Activated naive CD8-positive, alpha-beta T cell treated with anti-CD3 and anti-CD28 coated beads for 36 hours (primary cell): ENCODE results near the gene TNIK. TPM values are rescaled to one million over a fixed set of nuclear protein-coding genes. Genes with fewer than 3 reads are reported as not detected.

Experiments
- DNase-seq: peaks from one replicate; pipeline ENCODE4 v3.0.0; 2021
- H3K27ac Mint-ChIP-seq: one replicate; pipeline ENCODE4 v1.8.0; 2022; ENCODE audit warnings: mild to moderate bottlenecking, moderate library complexity, mixed read lengths
- H3K27me3 Mint-ChIP-seq: one replicate; pipeline ENCODE4 v1.8.0; 2022; ENCODE audit warnings: mild to moderate bottlenecking, mixed read lengths
- H3K36me3 Mint-ChIP-seq: one replicate; pipeline ENCODE4 v1.8.0; 2021; ENCODE audit warnings: mild to moderate bottlenecking, mixed read lengths
- H3K4me1 Mint-ChIP-seq: one replicate; pipeline ENCODE4 v1.8.0; 2021; ENCODE audit warnings: mixed read lengths
- H3K4me3 Mint-ChIP-seq: one replicate; pipeline ENCODE4 v1.8.0; 2022; ENCODE audit warnings: mild to moderate bottlenecking, moderate library complexity, mixed read lengths
- H3K9me3 Mint-ChIP-seq: one replicate; pipeline ENCODE4 v1.8.0; 2022; ENCODE audit warnings: mixed read lengths
- total RNA-seq, 2 experiments: library from RNA; stranded (reverse); gene quantifications; one replicate each; pipeline ENCODE4 v1.2.3, GENCODE V29; 2021

The TNIK gene
- total RNA-seq, 2 experiments from 2014 or later: 21.3 to 24.6 TPM

- no peak overlapping the region for H3K27ac Mint-ChIP-seq
- no peaks in the 10 kb centered on the region for H3K27me3 Mint-ChIP-seq
- H3K4me1 Mint-ChIP-seq: no peaks in the 10 kb centered on the region
- no peak for DNase-seq
- peaks cover 12% of the 10 kb centered on the region for H3K36me3 Mint-ChIP-seq
- no peaks in the 10 kb centered on the region for H3K9me3 Mint-ChIP-seq
- H3K4me3 Mint-ChIP-seq: no peak overlapping the region
Measured at GRCh38 chr3:171155122-171155700, 305.0 kb downstream of the TNIK start.

- no peaks in the 10 kb centered on the region for H3K27me3 Mint-ChIP-seq
- no peak for DNase-seq
- H3K9me3 Mint-ChIP-seq: no peaks in the 10 kb centered on the region
- H3K4me3 Mint-ChIP-seq: no peak overlapping the region
- H3K4me1 Mint-ChIP-seq: no peaks in the 10 kb centered on the region
- peaks cover 6% of the 10 kb centered on the region for H3K36me3 Mint-ChIP-seq
- no peak overlapping the region for H3K27ac Mint-ChIP-seq
Measured at GRCh38 chr3:171150945-171151344, 309.3 kb downstream of the TNIK start.

GRCh38 chr3:171149526-171150116, 310.6 kb downstream of the TNIK start:
- Mint-ChIP-seq H3K36me3 (peaks cover 2% of the 10 kb centered on the region), H3K4me3 (no peak overlapping the region), H3K4me1 (no peaks in the 10 kb centered on the region), H3K27me3 (no peaks in the 10 kb centered on the region), H3K9me3 (no peaks in the 10 kb centered on the region), H3K27ac (no peak overlapping the region)
- no peak for DNase-seq

- H3K27me3 Mint-ChIP-seq: no peaks in the 10 kb centered on the region
- peaks cover 9% of the 10 kb centered on the region for H3K36me3 Mint-ChIP-seq
- DNase-seq: no peak
- no peaks in the 10 kb centered on the region for H3K4me1 Mint-ChIP-seq
- H3K9me3 Mint-ChIP-seq: no peaks in the 10 kb centered on the region
- no peak overlapping the region for H3K4me3 Mint-ChIP-seq
- H3K27ac Mint-ChIP-seq: no peak overlapping the region
Measured at GRCh38 chr3:171145798-171146197, 314.4 kb downstream of the TNIK start.

GRCh38 chr3:171142985-171143384, 317.2 kb downstream of the TNIK start:
- Mint-ChIP-seq H3K4me3 (no peak overlapping the region), H3K9me3 (no peaks in the 10 kb centered on the region), H3K27ac (no peak overlapping the region), H3K27me3 (no peaks in the 10 kb centered on the region), H3K4me1 (no peaks in the 10 kb centered on the region), H3K36me3 (peaks cover 10% of the 10 kb centered on the region)
- no peak for DNase-seq

- Mint-ChIP-seq H3K27ac (no peak overlapping the region), H3K4me3 (no peak overlapping the region), H3K4me1 (no peaks in the 10 kb centered on the region)
Measured at GRCh38 chr3:171140246-171140645, 320.0 kb downstream of the TNIK start.

GRCh38 chr3:171138027-171138426, 322.2 kb downstream of the TNIK start:
- Mint-ChIP-seq H3K27ac (no peak overlapping the region), H3K36me3 (peaks cover 21% of the 10 kb centered on the region), H3K4me3 (no peak overlapping the region), H3K9me3 (no peaks in the 10 kb centered on the region), H3K27me3 (no peaks in the 10 kb centered on the region), H3K4me1 (no peaks in the 10 kb centered on the region)
- DNase-seq: no peak

More at GRCh38 chr3:171140246-171140645, 320.0 kb downstream of the TNIK start:
- Mint-ChIP-seq H3K36me3 (peaks cover 19% of the 10 kb centered on the region), H3K27me3 (no peaks in the 10 kb centered on the region), H3K9me3 (no peaks in the 10 kb centered on the region)
- DNase-seq: no peak

GRCh38 chr3:171135549-171135948, 324.7 kb downstream of the TNIK start:
- Mint-ChIP-seq H3K4me3 (no peak overlapping the region), H3K4me1 (no peaks in the 10 kb centered on the region), H3K27ac (no peak overlapping the region), H3K27me3 (no peaks in the 10 kb centered on the region), H3K9me3 (no peaks in the 10 kb centered on the region), H3K36me3 (peaks cover 14% of the 10 kb centered on the region)
- DNase-seq: no peak

- DNase-seq: no peak
- Mint-ChIP-seq H3K36me3 (peaks cover 14% of the 10 kb centered on the region), H3K4me1 (no peaks in the 10 kb centered on the region), H3K27me3 (no peaks in the 10 kb centered on the region), H3K9me3 (no peaks in the 10 kb centered on the region), H3K4me3 (no peak overlapping the region), H3K27ac (no peak overlapping the region)
Measured at GRCh38 chr3:171133796-171134569, 326.2 kb downstream of the TNIK start.

- Mint-ChIP-seq H3K4me3 (no peak overlapping the region), H3K27me3 (no peaks in the 10 kb centered on the region), H3K36me3 (peaks cover 17% of the 10 kb centered on the region), H3K27ac (no peak overlapping the region), H3K9me3 (no peaks in the 10 kb centered on the region), H3K4me1 (no peaks in the 10 kb centered on the region)
- DNase-seq: no peak
Measured at GRCh38 chr3:171133337-171133736, 326.9 kb downstream of the TNIK start.

GRCh38 chr3:171132873-171133272, 327.3 kb downstream of the TNIK start:
- Mint-ChIP-seq H3K27me3 (no peaks in the 10 kb centered on the region), H3K36me3 (peaks cover 13% of the 10 kb centered on the region)

GRCh38 chr3:171129827-171130226, 330.4 kb downstream of the TNIK start:
- Mint-ChIP-seq H3K27ac (no peak overlapping the region), H3K36me3 (peaks cover 10% of the 10 kb centered on the region), H3K4me3 (no peak overlapping the region), H3K27me3 (no peaks in the 10 kb centered on the region), H3K4me1 (no peaks in the 10 kb centered on the region), H3K9me3 (no peaks in the 10 kb centered on the region)
- no peak for DNase-seq

More at GRCh38 chr3:171132873-171133272, 327.3 kb downstream of the TNIK start:
- Mint-ChIP-seq H3K4me1 (no peaks in the 10 kb centered on the region), H3K4me3 (no peak overlapping the region), H3K27ac (no peak overlapping the region), H3K9me3 (no peaks in the 10 kb centered on the region)
- DNase-seq: no peak

GRCh38 chr3:171127611-171128010, 332.6 kb downstream of the TNIK start:
- H3K9me3 Mint-ChIP-seq: no peaks in the 10 kb centered on the region
- H3K4me1 Mint-ChIP-seq: no peaks in the 10 kb centered on the region
- no peak overlapping the region for H3K27ac Mint-ChIP-seq
- no peak for DNase-seq
- no peaks in the 10 kb centered on the region for H3K27me3 Mint-ChIP-seq
- peaks cover 15% of the 10 kb centered on the region for H3K36me3 Mint-ChIP-seq
- no peak overlapping the region for H3K4me3 Mint-ChIP-seq

GRCh38 chr3:171126478-171127209, 333.6 kb downstream of the TNIK start:
- Mint-ChIP-seq H3K4me3 (no peak overlapping the region), H3K27ac (no peak overlapping the region), H3K36me3 (peaks cover 18% of the 10 kb centered on the region), H3K9me3 (no peaks in the 10 kb centered on the region), H3K4me1 (no peaks in the 10 kb centered on the region), H3K27me3 (no peaks in the 10 kb centered on the region)
- no peak for DNase-seq

GRCh38 chr3:171125010-171125409, 335.2 kb downstream of the TNIK start:
- no peak overlapping the region for H3K4me3 Mint-ChIP-seq

More at GRCh38 chr3:171125010-171125409, 335.2 kb downstream of the TNIK start:
- Mint-ChIP-seq H3K27me3 (no peaks in the 10 kb centered on the region), H3K9me3 (no peaks in the 10 kb centered on the region), H3K27ac (no peak overlapping the region), H3K36me3 (peaks cover 31% of the 10 kb centered on the region), H3K4me1 (no peaks in the 10 kb centered on the region)
- no peak for DNase-seq
